ENCODE measurements around the gene IFNL2. TPM values are rescaled to one million over a fixed set of nuclear protein-coding genes. Genes with fewer than 3 reads are reported as not detected.

IFNL2 gene
- total and polyA plus RNA-seq, 9 of the 15 experiments (the other 6 are each of a cell fraction or from before 2014, with no cell fraction given): not detected

DNA sequence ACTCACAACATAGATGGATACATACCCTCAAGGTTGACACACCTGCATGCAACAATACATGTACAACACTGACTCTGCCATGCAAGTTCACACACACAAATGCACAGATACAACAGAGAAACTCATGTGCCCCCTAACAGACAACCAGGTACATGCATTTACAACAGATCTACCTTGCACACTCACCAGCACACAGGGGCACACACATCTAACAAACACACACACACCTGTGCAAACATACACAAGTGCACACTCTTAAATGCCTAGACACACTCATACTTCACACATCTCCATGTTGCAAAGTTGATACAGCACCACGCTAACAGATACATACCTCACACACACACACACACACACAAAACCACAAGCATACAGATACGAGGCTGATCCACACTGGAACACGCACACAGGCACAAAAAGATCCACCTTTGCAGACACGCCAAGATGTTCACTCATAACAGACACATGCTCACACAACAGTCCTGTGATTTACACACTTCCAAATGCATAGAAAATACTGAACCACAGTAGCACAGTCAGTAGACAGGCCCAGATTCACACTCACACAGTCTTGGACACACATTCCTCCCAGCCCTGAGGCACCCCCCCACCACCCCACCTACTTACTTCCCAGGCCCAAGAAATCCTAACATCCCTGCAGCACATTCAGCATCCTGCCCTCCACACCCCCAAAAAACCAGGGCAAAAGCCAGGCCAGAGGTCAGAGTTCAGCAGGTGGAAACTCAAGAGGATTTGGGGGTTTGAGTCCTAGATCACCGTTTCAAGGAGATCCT lies 51.1 kb downstream of the IFNL2 start (continued):
- TF ChIP-seq STAT6 (CRISPR knock-in tag; IDR thresholded peaks at IDR 0.05) (no peak), NUFIP1 (IDR thresholded peaks at IDR 0.05; ENCODE audit: partially characterized antibody) (peak; percentile 36), SNIP1 (IDR thresholded peaks at IDR 0.05; ENCODE audit: low read depth) (peak; percentile 8; the same call in 1 of the 2 replicates), HLTF (IDR thresholded peaks at IDR 0.05) (0 out of 2 replicates have a peak, but pooled peaks have one; percentile 38), RBM25 (IDR thresholded peaks at IDR 0.05; ENCODE audit: low read depth, low read length, severe bottlenecking) (no peak), KDM1A (IDR thresholded peaks at IDR 0.05) (0 out of 4 replicates have a peak, but pooled peaks of 1 of the 2 experiments have one; percentile 8), ATF7 (IDR thresholded peaks at IDR 0.05) (no peak), CXXC5 (CRISPR knock-in tag; IDR thresholded peaks at IDR 0.05) (no peak), TRIM28 (IDR thresholded peaks at IDR 0.05) (no peak), ZNF175 (CRISPR knock-in tag; IDR thresholded peaks at IDR 0.05; ENCODE audit: low read depth) (no peak), CREM (IDR thresholded peaks at IDR 0.05; ENCODE audit: low read depth) (no peak)

Other genes with a start within 250 kb of the IFNL2 start
Only the 7 nearest of the 20 such genes appear.
- not detected in 2 replicates for gene NCCRP1, start 71.4 kb upstream of the IFNL2 start, total RNA-seq (2014; rRNA removed)
- gene NCCRP1, start 71.4 kb upstream of the IFNL2 start, total RNA-seq (2014; rRNA removed; fragmentation: Illumina TruSeq; extraction: Trizol): not detected in 2 replicates
- not detected in 2 replicates for gene NCCRP1, start 71.4 kb upstream of the IFNL2 start, total RNA-seq (2015; rRNA removed; fragmentation: Illumina TruSeq; extraction: Trizol)
- gene NCCRP1, start 71.4 kb upstream of the IFNL2 start, total RNA-seq (2021): 0.11 TPM in 1 of 2 replicates, not detected in the other
- gene NCCRP1, start 71.4 kb upstream of the IFNL2 start, polyA plus RNA-seq (2011; rRNA removed): 0.08 TPM in 1 of 2 replicates, not detected in the other
- not detected in 2 replicates for gene NCCRP1, start 71.4 kb upstream of the IFNL2 start, polyA plus RNA-seq (2014; fragmentation: Illumina TruSeq; extraction: Trizol)
- not detected for gene NCCRP1, start 71.4 kb upstream of the IFNL2 start, polyA plus RNA-seq (2014; fragmentation: Nextera tagmentation; extraction: Ambion mirVana)
- gene NCCRP1, start 71.4 kb upstream of the IFNL2 start, polyA plus RNA-seq (2014; rRNA removed): 0.05 and 0.34 TPM in 2 replicates
- not detected in 2 replicates for gene SYCN, start 64.1 kb upstream of the IFNL2 start, total RNA-seq (2014; rRNA removed)
- not detected in 2 replicates for gene SYCN, start 64.1 kb upstream of the IFNL2 start, total RNA-seq (2014; rRNA removed; fragmentation: Illumina TruSeq; extraction: Trizol)
- gene SYCN, start 64.1 kb upstream of the IFNL2 start, total RNA-seq (2015; rRNA removed; fragmentation: Illumina TruSeq; extraction: Trizol): not detected in 2 replicates
- gene SYCN, start 64.1 kb upstream of the IFNL2 start, total RNA-seq (2021): 0.36 TPM in 1 of 2 replicates, not detected in the other
- not detected in 2 replicates for gene SYCN, start 64.1 kb upstream of the IFNL2 start, polyA plus RNA-seq (2011; rRNA removed)
- not detected in 2 replicates for gene SYCN, start 64.1 kb upstream of the IFNL2 start, polyA plus RNA-seq (2014; fragmentation: Illumina TruSeq; extraction: Trizol)
- not detected for gene SYCN, start 64.1 kb upstream of the IFNL2 start, polyA plus RNA-seq (2014; fragmentation: Nextera tagmentation; extraction: Ambion mirVana)
- gene SYCN, start 64.1 kb upstream of the IFNL2 start, polyA plus RNA-seq (2014; rRNA removed): not detected in 2 replicates
- gene IFNL3, start 23.4 kb upstream of the IFNL2 start, total RNA-seq (2014; rRNA removed): not detected in 2 replicates
- not detected in 2 replicates for gene IFNL3, start 23.4 kb upstream of the IFNL2 start, total RNA-seq (2014; rRNA removed; fragmentation: Illumina TruSeq; extraction: Trizol)
- gene IFNL3, start 23.4 kb upstream of the IFNL2 start, total RNA-seq (2015; rRNA removed; fragmentation: Illumina TruSeq; extraction: Trizol): not detected in 2 replicates
- gene IFNL3, start 23.4 kb upstream of the IFNL2 start, total RNA-seq (2021): not detected in 2 replicates
- not detected in 2 replicates for gene IFNL3, start 23.4 kb upstream of the IFNL2 start, polyA plus RNA-seq (2011; rRNA removed)
- not detected in 2 replicates for gene IFNL3, start 23.4 kb upstream of the IFNL2 start, polyA plus RNA-seq (2014; fragmentation: Illumina TruSeq; extraction: Trizol)
- gene IFNL3, start 23.4 kb upstream of the IFNL2 start, polyA plus RNA-seq (2014; fragmentation: Nextera tagmentation; extraction: Ambion mirVana): not detected
- gene IFNL3, start 23.4 kb upstream of the IFNL2 start, polyA plus RNA-seq (2014; rRNA removed): not detected in 2 replicates
- not detected in 2 replicates for gene IFNL4, start 19.5 kb upstream of the IFNL2 start, total RNA-seq (2014; rRNA removed)
- gene IFNL4, start 19.5 kb upstream of the IFNL2 start, total RNA-seq (2014; rRNA removed; fragmentation: Illumina TruSeq; extraction: Trizol): not detected in 2 replicates
- gene IFNL4, start 19.5 kb upstream of the IFNL2 start, total RNA-seq (2015; rRNA removed; fragmentation: Illumina TruSeq; extraction: Trizol): not detected in 2 replicates
- not detected in 2 replicates for gene IFNL4, start 19.5 kb upstream of the IFNL2 start, total RNA-seq (2021)
- gene IFNL4, start 19.5 kb upstream of the IFNL2 start, polyA plus RNA-seq (2011; rRNA removed): not detected in 2 replicates
- not detected in 2 replicates for gene IFNL4, start 19.5 kb upstream of the IFNL2 start, polyA plus RNA-seq (2014; fragmentation: Illumina TruSeq; extraction: Trizol)
- not detected for gene IFNL4, start 19.5 kb upstream of the IFNL2 start, polyA plus RNA-seq (2014; fragmentation: Nextera tagmentation; extraction: Ambion mirVana)
- gene IFNL4, start 19.5 kb upstream of the IFNL2 start, polyA plus RNA-seq (2014; rRNA removed): not detected in 2 replicates
- not detected in 2 replicates for gene IFNL1, start 28.0 kb downstream of the IFNL2 start, total RNA-seq (2014; rRNA removed)
- not detected in 2 replicates for gene IFNL1, start 28.0 kb downstream of the IFNL2 start, total RNA-seq (2014; rRNA removed; fragmentation: Illumina TruSeq; extraction: Trizol)
- not detected in 2 replicates for gene IFNL1, start 28.0 kb downstream of the IFNL2 start, total RNA-seq (2015; rRNA removed; fragmentation: Illumina TruSeq; extraction: Trizol)
- not detected in 2 replicates for gene IFNL1, start 28.0 kb downstream of the IFNL2 start, total RNA-seq (2021)
- gene IFNL1, start 28.0 kb downstream of the IFNL2 start, polyA plus RNA-seq (2011; rRNA removed): not detected in 2 replicates
- gene IFNL1, start 28.0 kb downstream of the IFNL2 start, polyA plus RNA-seq (2014; fragmentation: Illumina TruSeq; extraction: Trizol): not detected in 2 replicates
- gene IFNL1, start 28.0 kb downstream of the IFNL2 start, polyA plus RNA-seq (2014; fragmentation: Nextera tagmentation; extraction: Ambion mirVana): not detected
- gene IFNL1, start 28.0 kb downstream of the IFNL2 start, polyA plus RNA-seq (2014; rRNA removed): not detected in 2 replicates
- gene LRFN1, start 52.5 kb downstream of the IFNL2 start, total RNA-seq (2014; rRNA removed): 3.8 and 5.0 TPM in 2 replicates
- 0.44 and 0.45 TPM in 2 replicates for gene LRFN1, start 52.5 kb downstream of the IFNL2 start, total RNA-seq (2014; rRNA removed; fragmentation: Illumina TruSeq; extraction: Trizol)
- 1.1 and 1.3 TPM in 2 replicates for gene LRFN1, start 52.5 kb downstream of the IFNL2 start, total RNA-seq (2015; rRNA removed; fragmentation: Illumina TruSeq; extraction: Trizol)
- gene LRFN1, start 52.5 kb downstream of the IFNL2 start, total RNA-seq (2021): 10.6 and 10.7 TPM in 2 replicates
- gene LRFN1, start 52.5 kb downstream of the IFNL2 start, polyA plus RNA-seq (2011; rRNA removed): 0.52 and 1.0 TPM in 2 replicates
- gene LRFN1, start 52.5 kb downstream of the IFNL2 start, polyA plus RNA-seq (2014; fragmentation: Illumina TruSeq; extraction: Trizol): 1.3 and 2.1 TPM in 2 replicates
- gene LRFN1, start 52.5 kb downstream of the IFNL2 start, polyA plus RNA-seq (2014; fragmentation: Nextera tagmentation; extraction: Ambion mirVana): under 1 TPM; 0.13 TPM
- gene LRFN1, start 52.5 kb downstream of the IFNL2 start, polyA plus RNA-seq (2014; rRNA removed): 3.9 and 4.6 TPM in 2 replicates
- 37.1 and 48.4 TPM in 2 replicates for gene GMFG, start 67.6 kb downstream of the IFNL2 start, total RNA-seq (2014; rRNA removed)
- 48.5 and 59.1 TPM in 2 replicates for gene GMFG, start 67.6 kb downstream of the IFNL2 start, total RNA-seq (2014; rRNA removed; fragmentation: Illumina TruSeq; extraction: Trizol)
- 52.8 and 55.6 TPM in 2 replicates for gene GMFG, start 67.6 kb downstream of the IFNL2 start, total RNA-seq (2015; rRNA removed; fragmentation: Illumina TruSeq; extraction: Trizol)
- gene GMFG, start 67.6 kb downstream of the IFNL2 start, total RNA-seq (2021): 51.8 and 58.6 TPM in 2 replicates
- gene GMFG, start 67.6 kb downstream of the IFNL2 start, polyA plus RNA-seq (2011; rRNA removed): 91.3 and 101 TPM in 2 replicates
- gene GMFG, start 67.6 kb downstream of the IFNL2 start, polyA plus RNA-seq (2014; fragmentation: Illumina TruSeq; extraction: Trizol): 49.0 and 60.2 TPM in 2 replicates
- gene GMFG, start 67.6 kb downstream of the IFNL2 start, polyA plus RNA-seq (2014; fragmentation: Nextera tagmentation; extraction: Ambion mirVana): 100 to 1,000 TPM; 133 to 152 TPM
- gene GMFG, start 67.6 kb downstream of the IFNL2 start, polyA plus RNA-seq (2014; rRNA removed): 61.3 and 70.7 TPM in 2 replicates

Data from K562 (cell line).